ENCODE results near the gene PGM1. TPM values are rescaled to one million over a fixed set of nuclear protein-coding genes. Genes with fewer than 3 reads are reported as not detected.

PGM1 gene
- total RNA-seq (10 to 100 TPM; 17.2 to 37.4 (median 26.9) TPM), polyA plus RNA-seq (10 to 100 TPM in 1 of 3 donors, 1 to 10 TPM in 2; 4.5 to 11.2 (median 5.0) TPM)
- long read RNA-seq, donor 1, transcript PGM1-202 (11 exons, 2,472 nt), result major isoform, 8 of 8 reads
- long read RNA-seq, donor 1, partial matches to known transcripts, result 0 of 8 reads
- long read RNA-seq, donor 1, other reads (novel, unspliced or antisense), result 0 of 8 reads
- long read RNA-seq, donor 2, transcript PGM1-202 (11 exons, 2,472 nt), result major isoform, 9 of 9 reads
- long read RNA-seq, donor 2, partial matches to known transcripts, result 0 of 9 reads
- long read RNA-seq, donor 2, other reads (novel, unspliced or antisense), result 0 of 9 reads

DNA sequence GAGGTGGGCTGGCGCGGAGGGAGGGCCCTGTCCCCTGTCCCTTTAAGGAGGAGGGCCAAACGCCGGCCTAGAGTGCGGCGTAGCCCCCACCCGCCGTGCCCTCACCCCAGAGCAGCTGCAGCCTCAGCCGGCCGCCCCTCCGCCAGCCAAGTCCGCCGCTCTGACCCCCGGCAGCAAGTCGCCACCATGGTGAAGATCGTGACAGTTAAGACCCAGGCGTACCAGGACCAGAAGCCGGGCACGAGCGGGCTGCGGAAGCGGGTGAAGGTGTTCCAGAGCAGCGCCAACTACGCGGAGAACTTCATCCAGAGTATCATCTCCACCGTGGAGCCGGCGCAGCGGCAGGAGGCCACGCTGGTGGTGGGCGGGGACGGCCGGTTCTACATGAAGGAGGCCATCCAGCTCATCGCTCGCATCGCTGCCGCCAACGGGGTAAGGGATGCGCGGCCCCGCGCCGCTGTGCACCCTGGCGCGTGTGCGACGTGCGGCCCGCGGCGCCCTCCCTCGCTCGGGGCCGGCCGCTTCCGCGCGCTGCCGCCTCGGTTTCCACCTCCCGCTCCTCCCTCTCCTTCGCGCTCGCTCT is at the start of gene PGM1:
TSS of gene PGM1 (plus strand) at position 109 of the 583 bp plus-strand sequence. CDS start at position 187, 78 bp downstream.
- H3K4me1 ChIP-seq, result peaks cover 4 to 35% (median 15%) of the 10 kb centered on the region in 6 donors
- TF ChIP-seq, protein P1, sequence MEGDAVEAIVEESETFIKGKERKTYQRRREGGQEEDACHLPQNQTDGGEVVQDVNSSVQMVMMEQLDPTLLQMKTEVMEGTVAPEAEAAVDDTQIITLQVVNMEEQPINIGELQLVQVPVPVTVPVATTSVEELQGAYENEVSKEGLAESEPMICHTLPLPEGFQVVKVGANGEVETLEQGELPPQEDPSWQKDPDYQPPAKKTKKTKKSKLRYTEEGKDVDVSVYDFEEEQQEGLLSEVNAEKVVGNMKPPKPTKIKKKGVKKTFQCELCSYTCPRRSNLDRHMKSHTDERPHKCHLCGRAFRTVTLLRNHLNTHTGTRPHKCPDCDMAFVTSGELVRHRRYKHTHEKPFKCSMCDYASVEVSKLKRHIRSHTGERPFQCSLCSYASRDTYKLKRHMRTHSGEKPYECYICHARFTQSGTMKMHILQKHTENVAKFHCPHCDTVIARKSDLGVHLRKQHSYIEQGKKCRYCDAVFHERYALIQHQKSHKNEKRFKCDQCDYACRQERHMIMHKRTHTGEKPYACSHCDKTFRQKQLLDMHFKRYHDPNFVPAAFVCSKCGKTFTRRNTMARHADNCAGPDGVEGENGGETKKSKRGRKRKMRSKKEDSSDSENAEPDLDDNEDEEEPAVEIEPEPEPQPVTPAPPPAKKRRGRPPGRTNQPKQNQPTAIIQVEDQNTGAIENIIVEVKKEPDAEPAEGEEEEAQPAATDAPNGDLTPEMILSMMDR (IDR thresholded peaks at IDR 0.05 in 8 of 11, conservative IDR thresholded peaks at IDR 0.05 in 3 of 11), result no peak
- peak in 2 of 3 donors; percentile 68 to 75 for TF ChIP-seq POLR2AphosphoS5 (IDR thresholded peaks at IDR 0.05)
- TF ChIP-seq POLR2A (IDR thresholded peaks at IDR 0.05), result no peak
- 0 to 2% (median 0%) methylated on average over 14 to 64 of the region's 64 CpGs for WGBS, 5 donors
- peak within 1 kb of the TSS; percentile 73 to 88 (median 84) for H3K4me3 ChIP-seq
- no peaks in the 10 kb centered on the region for H3K27me3 ChIP-seq (replicated peaks in 1 of 7)
- H3K9me3 ChIP-seq, result no peaks in the 10 kb centered on the region
- peak within 1 kb of the TSS; percentile 92 to 99 (median 96) for H3K27ac ChIP-seq
- intact Hi-C loops (cut with DNase I; ENCODE audit: low total_unique reads), result no loop called here
- DNase-seq, result peak; percentile 96
- H3K36me3 ChIP-seq, result no peaks in the 10 kb centered on the region

DNA sequence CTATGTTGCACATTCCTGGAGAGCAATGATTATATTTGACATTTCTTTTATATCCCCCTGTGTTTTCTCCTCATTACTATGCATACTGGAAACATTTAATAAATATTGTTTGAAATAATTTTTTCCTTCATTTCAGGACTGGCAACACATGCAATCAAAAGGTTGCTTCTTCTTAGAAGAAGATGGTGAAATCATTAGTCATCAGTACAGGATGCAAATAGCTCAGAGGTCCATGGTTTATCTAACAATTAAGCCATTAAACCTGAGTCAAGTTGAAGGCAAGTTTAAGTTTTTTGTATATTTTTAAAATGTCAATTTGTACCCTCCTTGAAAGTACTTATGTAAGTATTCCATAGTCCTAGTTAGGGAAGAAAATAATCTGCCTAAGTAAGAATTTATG is 47.4 kb upstream of the PGM1 start:
- intact Hi-C loops (cut with DNase I; ENCODE audit: low total_unique reads), result no loop called here
- Histone ChIP-seq H3K27ac (no peak overlapping the region), H3K9me3 (no peaks in the 10 kb centered on the region), H3K4me1 (no peaks in the 10 kb centered on the region), H3K27me3 (replicated peaks in 1 of 7) (no peaks in the 10 kb centered on the region), H3K4me3 (no peak overlapping the region), H3K36me3 (peaks cover 0 to 34% (median 0%) of the 10 kb centered on the region in 6 donors)
- TF ChIP-seq POLR2A (IDR thresholded peaks at IDR 0.05) (no peak), POLR2AphosphoS5 (IDR thresholded peaks at IDR 0.05) (no peak)
- TF ChIP-seq, protein P1 (IDR thresholded peaks at IDR 0.05 in 8 of 11, conservative IDR thresholded peaks at IDR 0.05 in 3 of 11), result no peak
- no peak for DNase-seq

DNA sequence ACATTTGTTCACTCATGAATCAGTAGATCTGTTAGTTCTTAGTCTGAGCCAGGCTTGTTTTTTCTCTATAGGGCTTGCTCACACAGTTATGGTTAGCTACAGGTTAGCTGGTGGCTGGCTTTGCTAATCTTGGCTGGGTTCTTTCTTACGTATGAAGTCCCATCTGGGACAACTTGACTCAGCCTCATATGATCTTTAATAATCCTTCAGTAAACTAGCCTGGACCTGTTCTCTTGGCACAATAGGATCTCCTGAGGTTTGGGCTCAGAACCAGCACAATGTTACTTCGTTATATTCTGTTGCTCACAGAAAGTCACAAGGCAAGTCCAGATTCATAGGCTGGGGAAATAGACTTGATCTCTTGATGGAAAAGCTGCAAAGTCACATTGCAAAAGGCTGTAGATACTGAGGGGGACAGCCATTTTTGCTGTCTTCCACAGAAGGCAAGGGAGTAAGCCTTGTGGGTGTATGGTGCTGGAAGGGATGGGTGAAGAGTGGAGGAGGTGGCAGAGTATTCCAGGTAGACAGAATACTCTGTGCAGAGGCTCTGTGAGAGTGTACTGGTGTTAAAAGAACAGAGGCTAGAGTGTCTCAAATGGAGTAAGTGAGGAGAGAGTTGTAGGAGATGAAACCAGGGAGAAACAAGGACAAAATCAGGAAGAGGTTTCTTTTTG is 45.5 kb upstream of the PGM1 start:
- intact Hi-C loops (cut with DNase I; ENCODE audit: low total_unique reads), result no loop called here
- H3K27ac ChIP-seq, result no peak overlapping the region
- H3K4me1 ChIP-seq, result no peaks in the 10 kb centered on the region
- H3K9me3 ChIP-seq, result no peaks in the 10 kb centered on the region
- H3K4me3 ChIP-seq, result no peak overlapping the region
- H3K36me3 ChIP-seq, result peaks cover 0 to 36% (median 0%) of the 10 kb centered on the region in 6 donors
- WGBS, 5 donors, result 94 to 98% (median 95%) methylated on average over 2 of the region's 2 CpGs
- H3K27me3 ChIP-seq (replicated peaks in 1 of 7), result no peaks in the 10 kb centered on the region
- TF ChIP-seq, protein P1 (IDR thresholded peaks at IDR 0.05 in 8 of 11, conservative IDR thresholded peaks at IDR 0.05 in 3 of 11), result no peak
- TF ChIP-seq POLR2AphosphoS5 (IDR thresholded peaks at IDR 0.05), result no peak
- no peak for TF ChIP-seq POLR2A (IDR thresholded peaks at IDR 0.05)
- no peak for DNase-seq

- TF ChIP-seq POLR2A (IDR thresholded peaks at IDR 0.05) (no peak), POLR2AphosphoS5 (IDR thresholded peaks at IDR 0.05) (no peak)
- TF ChIP-seq, protein P1 (IDR thresholded peaks at IDR 0.05 in 8 of 11, conservative IDR thresholded peaks at IDR 0.05 in 3 of 11), result no peak
- DNase-seq, result no peak
- WGBS, 5 donors, result 87 to 95% (median 91%) methylated on average over 2 of the region's 2 CpGs
- Histone ChIP-seq H3K27ac (no peak overlapping the region), H3K9me3 (no peaks in the 10 kb centered on the region), H3K4me1 (no peaks in the 10 kb centered on the region), H3K4me3 (no peak overlapping the region), H3K27me3 (replicated peaks in 1 of 7) (no peaks in the 10 kb centered on the region), H3K36me3 (peaks cover 0 to 41% (median 2%) of the 10 kb centered on the region in 6 donors)
- intact Hi-C loops (cut with DNase I; ENCODE audit: low total_unique reads), result no loop called here
Observed at GRCh38 chr1:63548303-63548702, 44.9 kb upstream of the PGM1 start.

Measured in spleen (tissue), 13 donors.